Stimulated activated naive B cell treated with anti-CD40 and anti-IgM and Interleukin-4, amounts not matched to agents 10 μg/mL and 1 μg/mL and 100 μg/mL, for 72 hours (primary cell): ENCODE data around the gene KRTAP4-6.
"Not testable (repeated sequence)": the region's sequence is repeated elsewhere in the genome, so short reads cannot be mapped to it uniquely, and the experiment has no call there.

Source experiments
- ATAC-seq, 2 donors: fragments of 150-1000 bp; cut with Tn5 transposase; replicated peaks; 2 replicates each; pipeline ENCODE4 v1.10.0; 2021; ENCODE audit warnings: moderate library complexity in 1 of 2
- DNase-seq: peaks from one replicate; pipeline ENCODE4 v3.0.0; 2021
- H3K27ac Mint-ChIP-seq: one replicate; pipeline ENCODE4 v1.8.0; 2022; ENCODE audit warnings: mild to moderate bottlenecking, mixed read lengths
- H3K27me3 Mint-ChIP-seq, 2 donors: one replicate each; pipeline ENCODE4 v1.8.0; 2022; ENCODE audit warnings: mixed read lengths in 2 of 2
- H3K36me3 Mint-ChIP-seq, 2 donors: one replicate each; pipeline ENCODE4 v1.8.0; 2022; ENCODE audit warnings: mixed read lengths in 2 of 2, mild to moderate bottlenecking in 1 of 2
- H3K4me1 Mint-ChIP-seq, 2 donors: one replicate each; pipeline ENCODE4 v1.8.0; 2022; ENCODE audit warnings: mixed read lengths in 2 of 2, mild to moderate bottlenecking in 1 of 2
- H3K4me3 Mint-ChIP-seq, 2 donors: one replicate each; pipeline ENCODE4 v1.8.0; 2022; ENCODE audit warnings: mild to moderate bottlenecking in 2 of 2, mixed read lengths in 2 of 2, moderate library complexity in 1 of 2
- H3K9me3 Mint-ChIP-seq, 2 donors: one replicate each; pipeline ENCODE4 v1.8.0; 2022; ENCODE audit warnings: mixed read lengths in 2 of 2, mild to moderate bottlenecking in 1 of 2

KRTAP4-6 gene

DNA sequence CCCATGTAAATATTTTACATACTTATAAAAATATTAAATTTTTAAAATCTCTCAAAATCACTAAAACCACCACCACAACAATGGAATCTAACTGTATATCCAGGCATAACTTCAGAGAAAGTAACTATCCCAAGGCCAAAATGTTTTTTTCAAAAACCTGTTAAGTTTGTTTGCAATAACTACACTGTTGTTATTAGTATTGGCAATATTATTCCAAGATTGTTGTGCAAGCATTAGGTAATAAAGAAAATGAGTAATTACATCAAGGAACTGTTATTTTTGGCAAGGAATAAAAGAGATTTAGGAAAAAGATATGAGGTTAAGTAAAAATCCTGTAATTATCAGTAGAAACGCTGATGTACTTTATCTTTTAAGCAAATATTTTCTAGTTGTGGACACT, 13.0 kb downstream of the KRTAP4-6 start:
- Mint-ChIP-seq H3K4me1 (peaks cover 33 to 53% of the 10 kb centered on the region in 2 donors), H3K27me3 (no peaks in the 10 kb centered on the region), H3K9me3 (peaks cover 2 to 5% of the 10 kb centered on the region in 2 donors), H3K4me3 (no peak overlapping the region), H3K36me3 (peaks cover 0 to 8% of the 10 kb centered on the region in 2 donors), H3K27ac (no peak overlapping the region)
- DNase-seq (no peak), ATAC-seq (no peak)

DNA sequence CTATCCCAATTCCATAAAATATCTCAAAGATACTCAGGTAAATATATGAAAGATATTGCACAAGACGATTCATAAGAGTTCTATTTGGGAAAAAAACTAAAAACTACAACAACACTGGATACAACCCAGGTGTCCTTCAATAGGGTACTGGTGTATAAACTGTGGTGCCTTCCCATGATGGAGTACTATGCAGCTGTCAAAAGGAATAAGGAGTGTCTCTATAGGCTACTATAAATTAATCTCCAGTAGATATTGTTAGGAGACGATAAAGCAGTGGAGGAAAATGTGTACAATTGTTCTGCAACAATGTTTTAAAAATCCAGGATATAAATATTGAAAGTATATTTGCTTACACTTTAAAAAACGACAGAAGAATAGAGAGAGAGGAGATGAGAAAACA, 13.9 kb downstream of the KRTAP4-6 start:
- peaks cover 3 to 7% of the 10 kb centered on the region in 2 donors for H3K9me3 Mint-ChIP-seq

DNA sequence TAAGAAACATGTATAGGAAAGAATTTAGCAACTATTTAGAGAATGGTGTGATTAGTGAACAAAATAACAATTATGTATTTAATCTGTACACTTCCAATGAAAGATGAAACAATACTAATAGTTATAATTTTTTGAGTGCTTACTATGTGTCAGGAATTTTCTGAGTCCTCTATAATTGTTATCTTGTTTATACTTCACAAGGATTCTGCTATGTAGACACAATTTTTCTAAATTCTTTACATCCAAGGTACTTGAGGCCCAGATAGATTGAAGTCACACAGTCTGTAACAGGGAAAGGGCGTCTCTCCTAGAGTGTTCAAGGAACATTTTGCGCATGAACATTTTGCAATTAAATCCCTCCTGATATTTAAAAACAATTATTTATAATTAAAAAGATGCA, 15.3 kb downstream of the KRTAP4-6 start:
- no peak overlapping the region for H3K4me3 Mint-ChIP-seq
- H3K27ac Mint-ChIP-seq, result no peak overlapping the region
- peaks cover 0 to 9% of the 10 kb centered on the region in 2 donors for H3K36me3 Mint-ChIP-seq
- ATAC-seq (no peak), DNase-seq (no peak)
- peaks cover 26 to 41% of the 10 kb centered on the region in 2 donors for H3K4me1 Mint-ChIP-seq
- peaks cover 3 to 7% of the 10 kb centered on the region in 2 donors for H3K9me3 Mint-ChIP-seq
- no peaks in the 10 kb centered on the region for H3K27me3 Mint-ChIP-seq

More for the DNA sequence above, 13.9 kb downstream of the KRTAP4-6 start:
- DNase-seq (no peak), ATAC-seq (no peak)
- H3K27ac Mint-ChIP-seq, result no peak overlapping the region
- H3K4me1 Mint-ChIP-seq, result peaks cover 27 to 43% of the 10 kb centered on the region in 2 donors
- peaks cover 0 to 9% of the 10 kb centered on the region in 2 donors for H3K36me3 Mint-ChIP-seq
- H3K4me3 Mint-ChIP-seq, result no peak overlapping the region
- H3K27me3 Mint-ChIP-seq, result no peaks in the 10 kb centered on the region

DNA sequence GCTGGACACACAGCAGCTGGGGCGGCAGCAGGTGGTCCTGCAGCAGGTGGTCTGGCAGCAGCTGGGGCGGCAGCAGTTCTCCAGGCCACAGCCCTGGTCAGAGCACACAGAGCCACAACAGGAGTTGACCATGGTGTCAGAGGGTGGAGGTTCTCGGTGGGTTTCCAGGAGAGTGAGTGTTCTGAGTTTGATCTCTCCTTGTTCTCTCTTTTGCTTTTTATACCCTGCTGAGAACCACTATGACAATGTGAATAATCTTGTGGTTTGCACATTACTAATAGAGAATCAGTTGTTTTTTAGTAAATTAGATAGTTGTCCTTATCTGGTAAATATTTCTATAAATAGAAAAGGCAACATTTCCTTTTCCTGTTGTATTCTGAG, 16.4 kb downstream of the KRTAP4-6 start, which contains the start of gene KRTAP4-12:
KRTAP4-12 (minus strand) TSS at position 192 of the 381 bp plus-strand sequence; CDS start at position 132, 60 bp downstream.
- not testable (repeated sequence) for H3K36me3 Mint-ChIP-seq, DNase-seq, H3K9me3 Mint-ChIP-seq, H3K27me3 Mint-ChIP-seq
- peaks cover 29 to 46% of the 10 kb centered on the region in 2 donors for H3K4me1 Mint-ChIP-seq
- H3K4me3 Mint-ChIP-seq, result peak within 1 kb of the TSS; percentile 17 to 55
- H3K27ac Mint-ChIP-seq, result peak within 1 kb of the TSS; percentile 76
- ATAC-seq, result peak; percentile 27 to 43

DNA sequence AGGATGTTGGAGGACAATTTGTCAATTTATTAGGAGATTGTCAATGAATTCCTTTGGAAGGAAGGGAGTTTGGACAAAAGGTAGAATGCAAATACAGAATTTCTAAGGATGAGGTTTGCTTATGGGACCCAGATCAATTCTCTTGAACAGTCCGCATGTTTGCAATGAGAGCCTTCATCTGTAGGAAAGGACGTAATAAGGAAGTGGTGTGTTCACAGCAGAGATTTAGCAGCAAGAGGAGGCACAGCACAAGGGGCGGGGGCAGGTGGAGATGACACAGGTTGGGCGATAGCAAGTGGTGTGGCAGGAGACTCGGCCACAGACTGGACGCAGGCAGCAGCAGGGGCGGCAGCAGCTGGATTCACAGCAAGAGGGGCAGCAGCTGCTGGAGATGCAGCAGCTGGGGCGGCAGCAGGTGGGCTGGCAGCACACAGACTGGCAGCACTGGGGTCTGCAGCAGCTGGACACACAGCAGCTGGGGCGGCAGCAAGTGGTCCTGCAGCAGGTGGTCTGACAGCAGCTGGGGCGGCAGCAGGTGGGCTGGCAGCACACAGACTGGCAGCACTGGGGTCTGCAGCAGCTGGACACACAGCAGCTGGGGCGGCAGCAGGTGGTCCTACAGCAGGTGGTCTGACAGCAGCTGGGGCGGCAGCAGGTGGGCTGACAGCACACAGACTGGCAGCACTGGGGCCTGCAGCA, 16.9 kb downstream of the KRTAP4-6 start:
- DNase-seq, H3K9me3 Mint-ChIP-seq, H3K36me3 Mint-ChIP-seq, H3K27me3 Mint-ChIP-seq: not testable (repeated sequence)
- Mint-ChIP-seq H3K4me1 (peaks cover 28 to 51% of the 10 kb centered on the region in 2 donors), H3K4me3 (peak overlapping the region; percentile 12 to 55), H3K27ac (peak overlapping the region; percentile 76)
- ATAC-seq, result peak in 1 of 2 donors; percentile 46

DNA sequence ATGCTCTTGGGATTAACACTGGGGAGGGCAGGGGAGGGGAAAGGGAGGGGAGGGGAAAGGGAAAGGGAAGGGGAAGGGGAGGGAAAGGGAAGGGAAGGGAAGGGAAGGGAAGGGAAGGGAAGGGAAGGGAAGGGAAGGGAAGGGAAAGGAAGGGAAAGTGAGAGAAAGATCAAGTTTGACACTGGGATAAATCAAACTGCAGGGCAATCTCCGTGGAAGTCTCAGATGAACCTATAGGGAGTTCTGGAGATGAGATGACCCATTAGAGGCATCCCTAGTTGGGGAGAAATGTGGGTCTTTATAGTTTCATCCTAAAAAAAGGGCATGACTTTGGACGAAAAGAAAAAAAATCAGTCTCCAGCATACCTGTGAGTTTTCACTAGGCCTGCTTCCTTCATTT, 18.6 kb downstream of the KRTAP4-6 start:
- DNase-seq, result no peak
- H3K4me3 Mint-ChIP-seq, result no peak overlapping the region
- ATAC-seq, result no peak
- H3K4me1 Mint-ChIP-seq, result peaks cover 34 to 63% of the 10 kb centered on the region in 2 donors
- H3K27me3 Mint-ChIP-seq, result no peaks in the 10 kb centered on the region
- H3K36me3 Mint-ChIP-seq, result peaks cover 0 to 9% of the 10 kb centered on the region in 2 donors
- peaks cover 3 to 7% of the 10 kb centered on the region in 2 donors for H3K9me3 Mint-ChIP-seq
- H3K27ac Mint-ChIP-seq, result no peak overlapping the region

DNA sequence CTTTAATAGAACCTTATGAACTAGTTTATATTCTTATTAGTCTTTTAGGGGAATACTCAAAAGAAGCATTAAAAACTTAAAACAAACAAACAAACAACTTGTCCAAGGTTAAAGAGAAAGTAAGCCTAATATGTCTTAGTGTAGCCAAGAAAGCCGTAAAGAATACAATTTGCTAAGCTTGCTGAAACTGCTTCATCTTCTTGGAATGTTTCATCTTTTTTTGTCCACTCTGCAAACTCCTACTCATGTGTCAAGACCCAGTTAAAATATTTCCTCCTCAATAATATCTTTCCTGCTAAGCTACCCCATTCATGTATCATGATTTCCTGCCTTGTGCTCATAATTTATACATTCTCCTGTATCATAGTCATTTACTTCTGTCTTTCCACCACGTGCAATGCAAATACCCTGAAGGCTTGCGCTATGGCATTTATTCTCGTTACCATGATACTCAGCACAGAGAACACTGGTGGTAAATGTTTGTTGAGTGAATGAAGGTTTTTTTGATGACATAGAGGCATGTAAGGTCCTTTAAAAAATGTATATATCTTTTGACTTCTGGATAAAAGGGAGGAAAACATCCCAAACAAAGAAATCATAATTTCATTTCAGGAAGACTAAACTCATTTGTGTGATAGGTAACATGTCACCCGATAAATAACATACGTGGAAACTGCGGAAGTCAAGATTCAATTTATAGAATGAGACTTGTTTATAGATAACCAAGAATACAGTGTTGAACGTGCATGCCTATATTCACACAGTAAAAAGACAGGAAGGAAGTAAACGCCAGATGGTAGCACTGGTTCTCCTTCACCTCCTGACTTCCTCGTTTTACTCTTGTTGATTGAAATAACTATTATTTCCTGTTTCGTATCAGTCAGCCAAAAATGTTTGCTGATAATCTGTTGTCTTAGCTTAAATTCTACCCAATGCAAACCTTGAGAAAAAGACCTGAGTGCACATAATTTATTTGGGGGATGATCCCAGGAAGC, 20.4 kb downstream of the KRTAP4-6 start:
- H3K27ac Mint-ChIP-seq, result peak overlapping the region; percentile 88
- not testable (repeated sequence) for DNase-seq, H3K27me3 Mint-ChIP-seq, H3K9me3 Mint-ChIP-seq, H3K36me3 Mint-ChIP-seq
- ATAC-seq, result peak; percentile 75 to 78
- H3K4me1 Mint-ChIP-seq, result peaks cover 44 to 74% of the 10 kb centered on the region in 2 donors
- H3K4me3 Mint-ChIP-seq, result peak overlapping the region; percentile 57 to 69

DNA sequence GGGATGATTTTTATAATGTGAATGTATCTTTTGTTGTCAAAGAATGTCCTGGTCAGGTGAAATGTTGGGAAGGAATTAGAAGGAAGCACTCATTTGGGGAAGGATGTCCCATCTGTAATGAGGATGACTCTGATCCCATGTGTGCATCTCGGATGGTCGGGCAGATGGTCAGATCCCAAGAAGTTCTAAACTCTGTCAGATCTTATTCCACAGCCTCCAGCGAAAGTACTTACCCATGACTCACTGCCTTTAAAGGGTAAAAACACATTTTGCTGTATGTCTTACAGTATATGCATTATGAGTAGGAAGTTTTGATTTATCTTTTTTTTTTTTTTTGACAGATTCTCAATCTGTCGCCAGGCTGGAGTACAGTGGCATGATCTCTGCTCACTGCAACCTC, 21.6 kb downstream of the KRTAP4-6 start:
- ATAC-seq (no peak), DNase-seq (no peak)
- Mint-ChIP-seq H3K4me3 (no peak overlapping the region), H3K27me3 (no peaks in the 10 kb centered on the region), H3K36me3 (peaks cover 0 to 15% of the 10 kb centered on the region in 2 donors), H3K9me3 (peaks cover 3 to 4% of the 10 kb centered on the region in 2 donors), H3K4me1 (peaks cover 37 to 62% of the 10 kb centered on the region in 2 donors), H3K27ac (no peak overlapping the region)

DNA sequence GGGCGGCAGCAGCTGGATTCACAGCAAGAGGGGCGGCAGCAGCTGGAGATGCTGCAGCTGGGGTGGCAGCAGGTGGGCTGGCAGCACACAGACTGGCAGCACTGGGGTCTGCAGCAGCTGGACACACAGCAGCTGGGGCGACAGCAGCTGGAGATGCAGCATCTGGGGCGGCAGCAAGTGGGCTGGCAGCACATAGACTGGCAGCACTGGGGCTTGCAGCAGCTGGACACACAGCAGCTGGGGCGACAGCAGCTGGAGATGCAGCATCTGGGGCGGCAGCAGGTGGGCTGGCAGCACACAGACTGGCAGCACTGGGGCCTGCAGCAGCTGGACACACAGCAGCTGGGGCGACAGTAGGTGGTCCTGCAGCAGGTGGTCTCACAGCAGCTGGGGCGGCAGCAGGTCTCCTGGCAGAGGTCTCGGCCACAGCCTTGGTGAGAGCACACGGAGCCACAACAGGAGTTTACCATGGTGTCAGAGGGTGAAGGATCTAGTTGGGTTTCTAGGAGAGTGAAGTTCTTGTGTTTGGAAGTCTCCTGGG, 22.4 kb downstream of the KRTAP4-6 start, which contains the start of gene KRTAP4-11:
KRTAP4-11 (minus strand) TSS at position 528 of the 541 bp plus-strand sequence; CDS start at position 470, 58 bp downstream.
- H3K27me3 Mint-ChIP-seq, H3K4me3 Mint-ChIP-seq, H3K36me3 Mint-ChIP-seq, H3K27ac Mint-ChIP-seq, ATAC-seq, H3K9me3 Mint-ChIP-seq, DNase-seq: not testable (repeated sequence)
- H3K4me1 Mint-ChIP-seq, result peaks cover 31 to 54% of the 10 kb centered on the region in 2 donors

DNA sequence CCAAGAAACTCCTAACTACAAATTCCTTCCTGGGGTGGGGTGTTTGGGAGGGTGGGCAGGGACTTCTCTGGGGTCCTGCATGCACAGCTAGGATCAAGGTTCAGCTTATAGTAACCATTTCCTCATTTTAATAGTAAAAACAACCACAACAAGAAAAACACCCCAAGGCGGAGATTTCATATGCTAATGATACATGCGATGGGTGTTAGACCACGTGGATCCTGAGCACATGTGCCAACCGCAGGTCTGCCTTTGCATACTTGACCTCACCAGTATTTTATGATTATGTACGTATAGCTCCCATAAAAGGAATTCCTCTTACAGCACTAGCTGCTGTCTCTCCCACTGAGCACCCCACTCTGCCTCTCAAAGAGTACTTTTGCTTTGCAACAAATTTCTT, 24.0 kb downstream of the KRTAP4-6 start:
- ATAC-seq (peak; percentile 78 to 85), DNase-seq (peak; percentile 24)
- peaks cover 29 to 52% of the 10 kb centered on the region in 2 donors for H3K4me1 Mint-ChIP-seq
- H3K27me3 Mint-ChIP-seq, result no peaks in the 10 kb centered on the region
- peak overlapping the region in 1 of 2 donors; percentile 28 for H3K4me3 Mint-ChIP-seq
- H3K9me3 Mint-ChIP-seq, result peaks cover 0 to 2% of the 10 kb centered on the region in 2 donors
- H3K27ac Mint-ChIP-seq, result peak overlapping the region; percentile 53
- peaks cover 5 to 7% of the 10 kb centered on the region in 2 donors for H3K36me3 Mint-ChIP-seq

DNA sequence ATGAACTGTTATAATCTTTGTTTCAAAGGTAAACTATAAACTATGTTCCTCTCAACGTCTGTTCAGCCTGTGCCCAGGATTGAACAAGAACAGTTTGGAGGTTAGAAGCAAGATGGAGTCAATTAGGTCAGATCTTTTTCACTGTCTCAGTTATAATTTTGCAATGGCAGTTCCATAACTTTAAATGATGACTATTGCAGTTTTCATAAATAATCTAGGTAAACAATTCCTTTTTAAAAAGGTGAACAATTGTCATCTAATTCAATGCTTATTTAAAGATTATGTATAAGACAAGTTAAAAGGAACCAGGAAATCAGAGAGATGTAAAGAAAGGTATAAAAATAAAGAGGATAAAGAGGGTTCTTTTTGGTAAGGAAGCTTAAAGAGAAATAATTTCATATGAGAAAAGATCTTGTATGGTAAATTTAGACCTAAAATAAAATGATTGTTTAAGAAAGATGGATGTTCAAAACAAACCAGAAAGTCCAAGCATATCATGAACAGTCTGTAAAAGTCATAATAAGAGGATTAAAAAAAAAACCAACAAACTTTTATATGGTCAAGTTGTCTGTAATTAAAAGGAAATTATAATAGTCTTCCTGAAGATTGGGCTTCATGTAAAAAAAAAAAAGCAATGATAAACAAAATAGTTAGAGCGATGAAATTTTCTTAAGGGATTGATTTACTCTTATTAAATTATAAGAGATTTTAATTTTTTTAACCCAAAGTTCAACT, 29.0 kb downstream of the KRTAP4-6 start:
- H3K27me3 Mint-ChIP-seq, result no peaks in the 10 kb centered on the region
- DNase-seq, result no peak
- H3K27ac Mint-ChIP-seq, result no peak overlapping the region
- ATAC-seq, result no peak
- peaks cover 26 to 41% of the 10 kb centered on the region in 2 donors for H3K4me1 Mint-ChIP-seq
- no peaks in the 10 kb centered on the region for H3K9me3 Mint-ChIP-seq
- no peak overlapping the region for H3K4me3 Mint-ChIP-seq
- peaks cover 7 to 12% of the 10 kb centered on the region in 2 donors for H3K36me3 Mint-ChIP-seq

DNA sequence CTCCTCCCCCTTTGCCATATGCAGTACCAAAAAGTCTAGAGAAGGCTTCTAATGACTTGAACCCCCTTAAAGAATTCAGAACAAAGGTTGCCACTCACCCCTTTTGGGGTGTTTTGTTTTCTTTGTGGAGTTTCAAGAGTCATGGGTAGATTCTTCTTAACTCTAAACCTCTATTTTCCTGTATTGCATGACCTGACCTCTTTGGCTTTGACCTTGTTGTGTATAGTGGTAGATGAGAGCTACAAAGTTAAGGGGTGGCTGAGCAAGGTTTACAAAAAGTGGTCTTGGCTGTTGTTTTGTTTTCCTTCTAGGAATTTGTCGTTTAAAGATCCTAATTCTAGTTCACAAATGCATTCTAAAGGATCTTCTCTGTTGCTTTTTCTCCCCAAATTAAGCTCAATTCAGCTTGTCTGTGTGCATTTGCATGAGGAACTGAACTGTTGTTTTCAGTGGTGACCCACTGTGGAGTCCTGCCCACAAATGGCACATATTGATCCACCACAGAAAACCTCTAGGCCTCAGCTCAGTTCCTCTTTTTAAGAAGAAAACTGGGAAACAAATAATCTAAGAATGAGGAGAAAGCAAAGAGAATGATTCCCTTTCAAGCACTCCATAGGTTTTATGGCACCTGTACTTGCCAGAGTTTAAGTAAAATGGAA, 31.5 kb downstream of the KRTAP4-6 start:
- DNase-seq, H3K36me3 Mint-ChIP-seq, H3K27me3 Mint-ChIP-seq, H3K9me3 Mint-ChIP-seq: not testable (repeated sequence)
- H3K27ac Mint-ChIP-seq, result peak overlapping the region; percentile 52
- H3K4me3 Mint-ChIP-seq, result peak overlapping the region; percentile 45 to 54
- ATAC-seq, result peak; percentile 85 to 93
- H3K4me1 Mint-ChIP-seq, result peaks cover 25 to 29% of the 10 kb centered on the region in 2 donors

DNA sequence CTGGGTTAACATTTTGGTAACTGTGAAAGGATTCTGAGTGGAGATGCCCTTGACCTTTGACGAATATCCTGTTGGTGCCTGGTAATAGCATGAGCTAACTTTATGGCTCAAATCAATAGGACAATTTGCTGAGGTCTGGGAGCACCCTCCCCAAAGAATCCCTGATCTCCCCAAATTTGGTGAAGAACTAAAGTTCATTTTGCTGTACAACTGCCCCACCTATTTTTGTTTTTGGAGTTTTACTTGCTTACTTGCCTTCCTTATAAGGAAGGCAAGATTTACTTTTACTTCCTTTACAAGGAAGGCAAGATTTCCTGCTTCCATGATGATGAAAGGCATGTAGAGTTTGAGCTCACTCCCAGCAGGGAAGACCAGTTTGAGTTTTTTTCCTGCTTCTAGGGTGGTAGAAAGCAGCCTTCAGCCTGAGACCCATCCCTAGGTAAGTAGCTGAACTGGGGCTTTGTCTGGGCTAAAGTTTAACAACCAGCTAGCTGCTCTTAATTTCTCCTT, 32.3 kb downstream of the KRTAP4-6 start:
- Mint-ChIP-seq H3K27ac (peak overlapping the region; percentile 67), H3K27me3 (peaks cover 0 to 5% of the 10 kb centered on the region in 2 donors), H3K4me3 (peak overlapping the region in 1 of 2 donors; percentile 54), H3K9me3 (no peaks in the 10 kb centered on the region), H3K4me1 (peaks cover 28 to 29% of the 10 kb centered on the region in 2 donors), H3K36me3 (peaks cover 6% of the 10 kb centered on the region in 2 donors)
- DNase-seq, result no peak
- ATAC-seq, result no peak
